GM11168 (cell line): ENCODE measurements around the gene KDM3B.
"Not testable (repeated sequence)": the region's sequence is repeated elsewhere in the genome, so short reads cannot be mapped to it uniquely, and the experiment has no call there.

Experiments used
- in situ Hi-C: fragments of 300-500 bp; cut with MboI; formaldehyde crosslinking; loops from one replicate; pipeline ENCODE4 v1.12.0; 2022; ENCODE audit warnings: low sequenced_read_pairs; ENCODE audit not compliant: unreplicated experiment

The KDM3B gene

DNA sequence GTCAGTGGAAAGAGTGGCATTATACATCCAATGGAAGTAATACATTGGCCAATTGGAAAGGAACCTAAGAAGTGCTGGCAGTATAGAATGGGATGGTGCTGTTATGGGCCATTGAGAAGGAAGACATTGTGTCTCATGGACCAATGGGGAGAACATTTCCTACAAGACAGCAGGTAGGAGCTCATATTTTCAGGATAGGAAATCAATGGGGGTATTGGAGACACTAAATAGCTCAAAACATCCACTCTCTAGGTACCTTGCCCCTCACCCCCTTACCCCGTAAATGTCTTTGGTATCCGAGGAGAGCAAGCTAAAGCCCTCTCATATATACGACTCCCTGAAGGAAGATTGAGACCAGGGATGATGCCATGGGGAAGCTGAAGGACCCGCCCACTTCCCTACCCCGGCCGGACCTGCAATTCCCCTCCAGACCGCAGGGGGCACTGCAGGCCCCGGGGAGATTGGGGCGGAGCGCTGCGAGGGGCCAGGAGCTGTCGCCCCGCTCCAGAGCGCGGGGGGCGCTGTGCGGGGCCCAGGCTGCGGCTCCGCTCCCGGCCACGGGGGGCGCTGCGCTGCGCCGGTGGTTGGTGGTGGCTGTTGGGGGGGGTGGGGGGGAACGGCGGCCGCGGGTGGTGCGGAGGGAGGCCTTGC lies at the start of gene KDM3B:
KDM3B (plus strand) TSS at position 615 of the 651 bp plus-strand sequence. CDS start 111 bp downstream, outside the sequence.
- in situ Hi-C loops: no loop called here

DNA sequence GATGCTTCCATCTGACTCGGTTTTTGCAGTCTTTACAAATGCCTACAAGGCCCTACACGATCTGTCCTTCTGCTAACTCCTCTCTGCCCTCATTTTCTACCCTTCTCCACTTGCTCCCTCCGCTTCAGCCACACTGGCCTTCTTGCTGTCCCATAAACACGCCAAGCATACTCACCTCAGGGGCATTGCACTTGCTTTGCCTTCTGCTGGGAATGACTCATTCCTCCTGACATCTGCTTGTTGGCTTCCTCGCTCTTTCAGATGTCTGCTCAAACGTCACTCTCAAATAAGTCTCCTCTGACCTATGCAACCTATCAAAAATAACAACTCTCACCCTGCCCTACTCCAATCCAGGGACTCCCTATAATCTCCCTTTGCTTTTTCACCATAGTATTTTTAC lies 49.1 kb upstream of the KDM3B start:
- in situ Hi-C loops: no loop called here

GRCh38 chr5:138305797-138306196 lies 46.7 kb upstream of the KDM3B start:
- in situ Hi-C loops: no loop called here

- in situ Hi-C loops: no loop called here
Measured at GRCh38 chr5:138315751-138316278, 36.7 kb upstream of the KDM3B start.

DNA sequence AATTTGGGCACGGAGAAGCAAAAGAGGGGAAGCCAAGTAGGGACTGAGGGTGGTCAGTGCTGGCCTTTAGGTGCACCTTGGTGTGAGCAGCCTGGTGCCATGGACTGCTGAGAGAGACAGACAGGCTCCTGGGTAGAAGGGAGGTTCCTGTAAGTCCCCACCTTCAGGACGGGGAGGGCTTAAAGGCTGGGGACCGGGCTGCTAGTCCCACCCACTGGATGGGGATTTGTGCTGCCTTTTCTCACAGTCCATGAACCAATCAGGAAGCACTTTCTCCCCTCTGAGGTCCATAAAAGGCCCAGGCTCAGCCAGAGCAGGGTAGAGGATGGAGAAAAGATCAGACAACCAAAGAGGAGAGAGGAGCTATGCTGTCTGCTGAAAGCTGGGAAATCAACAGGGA lies 36.1 kb upstream of the KDM3B start:
- in situ Hi-C loops: no loop called here

- in situ Hi-C loops: not testable (repeated sequence)
Measured at GRCh38 chr5:138318211-138318610, 34.3 kb upstream of the KDM3B start.

DNA sequence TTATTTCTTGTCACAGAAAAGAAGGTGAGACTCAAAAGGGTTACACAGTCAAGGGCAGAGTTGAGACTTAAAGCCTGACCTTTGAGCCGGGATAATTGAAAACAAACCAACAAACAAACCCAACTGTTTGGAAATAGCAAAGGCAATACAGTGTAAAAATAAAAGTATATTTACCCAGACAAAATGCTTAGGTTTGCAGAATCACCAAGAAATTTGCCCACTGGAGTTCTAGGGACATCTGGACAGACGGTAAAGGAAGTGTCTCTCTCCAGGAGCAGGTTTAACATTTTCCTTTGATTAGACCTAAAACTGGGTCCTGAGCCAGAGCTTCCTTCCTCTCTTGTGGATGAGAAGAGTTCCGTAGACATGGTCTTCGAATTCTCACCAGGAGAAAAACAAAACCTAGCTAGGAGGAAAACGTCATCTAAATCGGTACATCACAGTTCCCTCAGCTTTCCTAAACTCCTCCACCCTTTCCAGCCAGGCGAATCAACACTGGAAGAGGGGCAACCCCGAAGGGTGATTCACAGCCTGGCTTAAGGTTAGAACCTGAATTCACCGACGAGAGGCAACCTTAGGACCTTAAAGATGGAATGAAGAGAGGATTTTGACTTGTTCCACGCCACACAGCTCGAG lies 21.6 kb upstream of the KDM3B start:
- in situ Hi-C loops: no loop called here

GRCh38 chr5:138331449-138332368 lies 20.8 kb upstream of the KDM3B start, which contains the start of gene CDC25C:
Gene CDC25C (minus strand): TSS chr5:138331804. CDS start chr5:138331180, 624 bp downstream.
- in situ Hi-C loops: no loop called here

GRCh38 chr5:138334867-138335447 lies 17.5 kb upstream of the KDM3B start:
- in situ Hi-C loops: no loop called here

GRCh38 chr5:138336952-138337684 lies 15.4 kb upstream of the KDM3B start:
- in situ Hi-C loops: no loop called here

DNA sequence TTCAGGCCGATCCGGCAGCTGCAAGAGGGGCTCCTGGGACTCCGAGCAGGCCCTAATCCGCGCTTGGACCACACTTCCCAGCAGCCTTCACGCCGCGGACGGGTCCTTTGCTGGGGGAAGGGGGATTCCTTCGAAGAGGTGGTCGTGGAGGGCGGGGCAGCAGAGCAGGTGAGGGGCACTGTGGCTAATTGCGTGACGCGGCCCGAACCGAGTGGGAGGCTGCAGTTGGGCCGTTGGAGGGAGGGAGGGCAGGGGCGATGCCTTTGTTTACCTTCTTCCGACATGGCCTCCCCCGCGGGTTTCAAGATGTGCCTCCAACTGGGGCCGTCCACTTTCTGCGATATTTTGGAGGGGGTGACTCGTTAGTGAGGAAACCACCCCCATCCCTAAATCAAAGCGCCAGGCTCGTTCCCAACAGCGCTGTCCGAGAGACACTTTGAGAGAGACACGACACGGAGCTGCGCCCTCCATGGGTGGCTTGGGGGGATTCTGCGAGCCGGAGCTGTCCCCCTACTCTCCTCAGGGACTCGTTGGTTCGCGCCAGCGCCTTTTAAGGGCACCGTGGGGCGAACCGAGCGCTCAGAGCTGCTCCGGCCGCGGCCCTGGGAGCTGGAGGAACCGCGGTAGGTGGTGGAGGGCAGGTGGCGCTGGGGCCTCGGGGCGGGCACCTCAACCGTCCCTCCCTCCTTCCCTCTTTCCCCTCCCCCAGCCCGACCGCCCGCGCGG lies 14.6 kb upstream of the KDM3B start, which contains the start of gene FAM53C:
FAM53C (plus strand) TSS at position 582 of the 726 bp plus-strand sequence. CDS start 3,070 bp downstream, outside the sequence.
- in situ Hi-C loops: no loop called here

DNA sequence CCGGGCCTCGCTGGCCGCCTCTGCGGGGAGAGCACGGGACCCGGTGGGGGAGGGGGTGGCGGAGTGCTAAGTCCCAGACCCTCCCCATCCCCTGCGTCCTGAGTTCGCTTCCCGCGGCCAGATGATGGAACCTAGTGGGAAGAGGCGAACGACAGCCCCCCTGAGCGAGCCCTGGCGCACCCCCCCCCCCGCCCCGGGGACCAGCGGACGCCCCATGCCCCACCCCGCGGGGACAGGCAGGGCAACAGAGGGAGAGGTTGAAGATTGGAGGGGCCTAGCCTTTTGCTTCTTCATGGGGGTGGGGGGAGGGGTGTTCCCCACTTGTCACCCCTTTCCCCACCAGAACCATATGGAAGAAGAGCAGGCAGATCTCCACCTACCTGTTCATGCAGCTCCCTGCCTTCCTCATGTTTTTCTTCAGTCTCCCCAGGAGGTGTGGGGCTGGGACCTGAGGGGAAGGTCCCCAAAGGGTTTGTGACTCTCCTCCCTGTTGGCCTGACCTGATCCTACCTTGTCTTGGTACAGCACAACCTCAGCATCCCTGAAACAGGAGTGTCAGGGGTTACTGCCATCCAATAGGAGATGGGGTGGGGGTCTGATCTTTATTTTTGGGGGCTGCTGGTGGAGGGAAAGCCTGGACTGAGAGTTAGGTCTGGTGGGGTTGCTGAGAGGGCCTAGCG lies 13.9 kb upstream of the KDM3B start:
- in situ Hi-C loops: no loop called here

DNA sequence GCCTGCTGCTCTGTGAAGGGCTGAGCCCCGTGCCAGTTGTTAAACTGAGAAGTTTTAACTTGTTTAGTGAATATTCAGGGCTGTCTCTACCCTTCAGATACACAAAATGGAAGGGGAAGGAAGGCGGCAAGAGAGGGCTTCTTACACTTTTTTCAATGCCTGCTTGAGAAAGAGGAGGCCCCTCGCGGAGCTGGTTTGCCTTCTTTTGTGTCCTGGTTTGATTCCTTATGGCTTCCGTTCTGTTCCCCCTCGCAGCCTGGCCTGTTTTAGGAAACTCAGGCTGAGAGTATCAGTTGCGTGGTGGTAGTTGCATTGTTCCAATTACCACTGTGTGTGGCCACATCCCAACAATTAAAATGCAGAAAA lies 13.4 kb upstream of the KDM3B start:
- in situ Hi-C loops: no loop called here

GRCh38 chr5:138339464-138339863 lies 13.0 kb upstream of the KDM3B start:
- in situ Hi-C loops: no loop called here

DNA sequence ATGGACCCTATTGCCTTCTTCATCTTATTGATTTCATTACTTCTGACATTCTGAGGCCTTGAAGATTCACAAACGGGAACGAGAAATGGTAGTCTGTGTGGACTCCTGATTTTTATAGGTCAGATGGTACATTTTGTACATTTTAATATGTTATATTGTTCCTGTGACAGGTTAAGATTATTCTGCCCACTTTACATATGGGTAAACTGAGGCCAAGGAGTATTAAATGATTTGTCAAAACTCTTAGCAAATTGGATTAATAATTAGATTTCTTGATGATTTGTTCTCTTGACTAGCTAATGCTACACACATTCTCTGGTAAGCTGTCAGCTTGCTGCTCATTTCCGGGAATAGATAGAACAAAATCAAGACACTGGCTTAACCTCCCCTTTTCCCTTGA lies 12.5 kb upstream of the KDM3B start:
- in situ Hi-C loops: no loop called here

GRCh38 chr5:138344887-138345622 lies 7.4 kb upstream of the KDM3B start:
- in situ Hi-C loops: no loop called here

DNA sequence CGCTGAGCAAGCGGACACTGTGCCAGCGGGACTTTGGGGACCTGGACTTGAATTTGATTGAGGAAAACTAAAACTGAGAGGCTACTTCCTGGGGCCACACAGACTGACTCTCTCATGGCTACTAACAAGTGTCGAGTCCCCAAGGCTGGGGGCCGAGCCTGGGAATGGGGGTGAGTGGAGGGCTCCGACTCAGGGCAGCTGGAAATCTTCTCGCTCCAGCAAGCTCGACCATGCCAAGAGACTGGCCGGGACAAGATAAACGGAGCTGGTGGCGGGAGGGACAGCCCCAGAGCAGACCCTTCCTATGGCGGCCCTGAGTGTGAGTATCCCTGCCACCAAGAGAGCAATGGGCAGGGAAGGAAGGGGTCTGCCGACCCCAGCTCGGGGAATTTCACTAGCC lies 5.6 kb upstream of the KDM3B start:
- in situ Hi-C loops: no loop called here
